GM18858 (cell line): Measurements from ENCODE around the gene MAT1A.
"Not testable (repeated sequence)": the region's sequence is repeated elsewhere in the genome, so short reads cannot be mapped to it uniquely, and the experiment has no call there.

Experiments
- ATAC-seq: cut with Tn5 transposase; IDR thresholded peaks from one replicate; pipeline ENCODE4 v1.9.1; 2021; ENCODE audit not compliant: unreplicated experiment

MAT1A gene

GRCh38 chr10:80289451-80290287 lies at the start of gene MAT1A:
Gene MAT1A (minus strand): TSS chr10:80289658. CDS start chr10:80289423, 235 bp downstream.
- no peak for ATAC-seq

DNA sequence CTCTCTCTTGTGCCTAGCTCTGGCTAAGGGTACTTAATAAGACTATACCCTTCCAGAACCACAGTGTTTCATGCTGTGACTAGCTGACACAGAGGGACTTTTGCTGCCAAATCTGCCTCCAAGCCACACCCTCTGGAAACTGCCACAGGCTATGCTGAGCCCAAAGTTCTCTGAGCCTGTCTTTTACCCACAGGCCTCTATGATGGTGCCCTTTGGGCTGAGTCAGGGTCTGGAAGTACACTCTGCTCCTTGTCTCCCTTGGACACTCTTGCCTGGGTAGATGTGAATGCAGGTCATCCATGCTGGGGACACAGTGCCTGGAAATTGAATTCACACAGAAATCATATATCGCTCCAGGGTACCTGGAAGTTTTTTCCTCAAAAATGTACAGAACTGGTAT lies 44.5 kb upstream of the MAT1A start:
- no peak for ATAC-seq

GRCh38 chr10:80324891-80325364 lies 35.5 kb upstream of the MAT1A start:
- no peak for ATAC-seq

DNA sequence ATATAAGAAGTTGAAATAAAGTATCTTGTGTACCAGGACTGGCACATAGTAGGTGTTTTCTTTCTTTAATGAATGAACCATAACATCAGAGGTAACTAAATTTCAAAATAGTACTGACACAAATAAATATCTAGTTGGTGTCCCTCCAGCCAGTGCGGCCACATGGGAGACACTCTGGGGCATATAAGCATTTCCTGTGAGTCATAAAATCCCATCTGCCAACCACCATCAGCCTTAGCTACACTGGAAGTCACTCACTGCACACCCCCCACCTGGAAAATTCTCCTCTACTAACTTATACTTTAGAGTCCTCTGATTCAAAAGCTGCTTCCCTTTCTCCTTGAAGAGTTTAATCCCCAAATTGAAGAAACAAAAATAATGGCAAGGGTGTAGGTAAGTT lies 34.6 kb upstream of the MAT1A start:
- no peak for ATAC-seq

- ATAC-seq, result no peak
Measured at GRCh38 chr10:80323311-80323710, 33.9 kb upstream of the MAT1A start.

DNA sequence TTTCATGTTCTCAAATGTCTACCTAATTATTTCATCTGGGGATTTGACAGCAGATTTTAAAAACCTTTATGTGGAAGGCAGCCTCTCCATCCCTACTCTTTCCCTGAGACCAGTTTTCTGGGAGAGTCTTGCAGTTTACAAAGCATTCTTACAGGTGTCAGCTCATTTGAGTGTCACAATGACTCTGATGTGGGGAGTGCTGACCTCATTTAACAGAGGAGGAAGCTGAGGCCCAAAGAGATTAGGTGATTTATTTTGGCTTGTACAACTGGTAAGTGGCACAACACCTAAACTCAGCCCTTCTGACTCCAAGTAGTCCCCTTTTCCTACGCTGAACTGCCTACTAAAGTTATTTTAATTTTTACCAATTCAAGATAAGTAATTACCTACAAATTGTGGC lies 33.3 kb upstream of the MAT1A start:
- ATAC-seq, result no peak

- no peak for ATAC-seq
Measured at GRCh38 chr10:80322158-80322557, 32.7 kb upstream of the MAT1A start.

- ATAC-seq, result no peak
Measured at GRCh38 chr10:80321183-80321582, 31.7 kb upstream of the MAT1A start.

DNA sequence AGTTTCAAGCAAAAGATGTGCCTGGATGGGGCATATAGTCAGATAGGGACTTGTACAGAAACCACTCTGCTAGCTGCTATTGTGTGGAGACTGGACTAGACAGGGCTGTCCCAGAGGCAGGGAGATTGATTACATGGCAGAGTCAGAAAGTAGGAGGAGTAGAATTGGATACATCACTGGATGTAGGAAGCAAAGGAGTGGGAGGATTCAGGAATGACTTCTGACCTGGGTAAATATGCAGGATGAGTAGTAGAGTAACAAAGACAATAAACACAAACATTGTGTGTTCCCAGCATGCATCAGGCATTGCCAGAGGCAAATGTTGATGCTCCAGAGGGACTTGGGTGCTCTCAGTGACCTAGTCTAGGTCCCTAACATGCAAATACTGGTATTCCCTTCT lies 30.9 kb upstream of the MAT1A start:
- ATAC-seq, result no peak

GRCh38 chr10:80319725-80320290 lies 30.4 kb upstream of the MAT1A start:
- no peak for ATAC-seq

- no peak for ATAC-seq
Measured at GRCh38 chr10:80319318-80319717, 29.9 kb upstream of the MAT1A start.

DNA sequence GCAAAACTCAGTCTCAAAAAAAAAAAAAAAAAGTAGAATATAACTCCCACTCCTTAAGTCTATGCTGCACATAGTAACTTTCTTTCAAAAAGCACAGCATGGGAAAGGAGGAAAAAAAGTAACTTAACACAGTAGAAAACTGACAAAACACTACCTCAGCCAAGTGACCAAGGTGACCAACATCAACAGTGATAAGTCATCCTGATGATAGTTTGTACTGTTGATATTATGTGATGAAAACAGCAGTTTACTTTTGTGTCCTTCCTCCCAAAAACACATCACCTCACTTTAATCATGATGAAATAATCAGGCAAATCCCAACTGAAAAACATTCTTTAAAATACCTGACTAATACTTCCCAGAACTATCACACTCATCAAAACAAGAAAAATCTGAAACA lies 29.3 kb upstream of the MAT1A start:
- no peak for ATAC-seq

GRCh38 chr10:80315391-80315790 lies 25.9 kb upstream of the MAT1A start:
- ATAC-seq, result no peak

- ATAC-seq, result no peak
Measured at GRCh38 chr10:80313523-80313922, 24.1 kb upstream of the MAT1A start.

- not testable (repeated sequence) for ATAC-seq
Measured at GRCh38 chr10:80305989-80306388, 16.5 kb upstream of the MAT1A start.

- no peak for ATAC-seq
Measured at GRCh38 chr10:80296942-80297341, 7.5 kb upstream of the MAT1A start.

GRCh38 chr10:80292607-80293239 lies 3.3 kb upstream of the MAT1A start:
- no peak for ATAC-seq

- no peak for ATAC-seq
Measured at GRCh38 chr10:80290474-80291220, 1.2 kb upstream of the MAT1A start.

- ATAC-seq, result no peak
Measured at GRCh38 chr10:80288849-80289248, 609 bp downstream of the MAT1A start.

GRCh38 chr10:80284522-80284921 lies 4.9 kb downstream of the MAT1A start:
- no peak for ATAC-seq

DNA sequence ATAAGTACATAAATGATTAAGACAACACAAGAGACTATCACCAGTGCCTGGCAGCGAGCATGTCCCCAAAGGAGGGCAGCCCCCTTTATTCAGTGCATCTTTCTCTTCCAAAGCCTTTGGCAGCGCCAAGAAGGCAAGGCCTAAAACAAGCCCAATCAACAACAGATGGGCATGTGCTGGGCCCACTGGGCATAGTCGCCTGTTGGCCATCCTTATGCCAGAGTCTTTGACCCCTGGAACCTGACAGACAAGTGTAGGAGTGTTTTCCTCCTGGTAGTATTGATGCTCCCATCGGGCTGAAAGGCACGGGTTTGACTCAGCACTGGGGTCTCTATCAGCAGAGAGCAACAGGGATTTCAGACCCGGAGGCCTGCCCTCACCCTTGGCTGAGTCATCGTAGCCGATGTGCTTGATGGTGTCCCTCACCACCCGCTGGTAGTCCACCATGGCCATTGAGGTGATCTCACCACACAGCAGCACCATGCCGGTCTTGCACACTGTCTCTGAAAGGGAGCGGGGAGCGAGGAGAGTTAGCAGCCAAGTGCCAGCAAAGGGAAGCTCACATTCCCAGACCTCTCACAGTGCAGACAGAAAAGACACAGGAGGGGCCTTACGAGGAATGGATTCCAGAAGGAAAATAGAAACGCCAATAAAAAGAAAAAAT lies 5.8 kb downstream of the MAT1A start:
- no peak for ATAC-seq
